K562 (cell line): ENCODE measurements around the gene SLC25A42. TPM values are rescaled to one million over a fixed set of nuclear protein-coding genes. Genes with fewer than 3 reads are reported as not detected.
A peak's percentile ranks its signal among the peaks of the same experiment; 100 is the strongest.

Experiments
- BACH1 ChIP-seq: fragments of 200-800 bp; sonication (Bioruptor generic); IDR thresholded peaks from 2 replicates; pipeline ENCODE4 v1.6.1; 2016; ENCODE audit warnings: missing genetic modification characterization, missing compliant biosample characterization
- BDP1 ChIP-seq: IDR thresholded peaks from 3 replicates; pipeline ENCODE4 v1.6.1; 2011; ENCODE audit not compliant: insufficient read length, insufficient read depth
- CHD4 ChIP-seq: fragments of 200-600 bp; sonication (generic); IDR thresholded peaks from 3 replicates; pipeline ENCODE4 v1.6.1; 2012; ENCODE audit warnings: low read depth, mild to moderate bottlenecking, mixed read lengths, low read length, inconsistent platforms; ENCODE audit not compliant: insufficient read depth, insufficient replicate concordance, poor library complexity, severe bottlenecking
- GABPA ChIP-seq: fragments of 200-800 bp; sonication (Bioruptor generic); conservative IDR thresholded peaks from 2 replicates; pipeline ENCODE4 v1.6.1; 2016; ENCODE audit warnings: low read depth, missing genetic modification characterization, missing compliant biosample characterization
- GMEB1 ChIP-seq: fragments of 250-450 bp; sonication (Bioruptor Pico); IDR thresholded peaks from 2 replicates; pipeline ENCODE4 v1.4.0; 2020; ENCODE audit warnings: mild to moderate bottlenecking
- KLF13 ChIP-seq: fragments of 450-650 bp; IDR thresholded peaks from 2 replicates; pipeline ENCODE4 v1.6.1; 2016; ENCODE audit warnings: missing genetic modification characterization, low read depth, mild to moderate bottlenecking, missing compliant biosample characterization, moderate library complexity, borderline replicate concordance
- MYC ChIP-seq, 2 experiments: fragments of 250-450 bp in 1 of 2; sonication (Bioruptor Pico) in 1 of 2; IDR thresholded peaks; 2 replicates each; pipeline versions ENCODE4 v1.5.1 to v1.6.1; 2012 to 2021; ENCODE audit warnings: low read depth in 2 of 2, borderline replicate concordance in 1 of 2, improper control_type of control experiment in 1 of 2, low read length in 1 of 2, mild to moderate bottlenecking in 1 of 2, moderate library complexity in 1 of 2
- POLR2G ChIP-seq: fragments of 200-400 bp; formaldehyde crosslinking; IDR thresholded peaks from 2 replicates; pipeline ENCODE4 v1.6.1; 2017; ENCODE audit warnings: low read depth, mild to moderate bottlenecking, antibody characterized with exemption, low read length, moderate library complexity
- RBM17 ChIP-seq: fragments of 200-400 bp; formaldehyde crosslinking; IDR thresholded peaks from 2 replicates; pipeline ENCODE4 v1.6.1; 2017; ENCODE audit warnings: low read depth, mild to moderate bottlenecking, low read length, borderline replicate concordance
- SMAD3 ChIP-seq: fragments of 450-650 bp; formaldehyde crosslinking; conservative IDR thresholded peaks from 2 replicates; pipeline ENCODE4 v1.4.0; 2020; ENCODE audit warnings: mild to moderate bottlenecking
- TSC22D4 ChIP-seq: fragments of 450-650 bp; IDR thresholded peaks from 2 replicates; pipeline ENCODE4 v1.6.1; 2016; ENCODE audit warnings: missing genetic modification characterization, missing biosample characterization, control low read depth
- ZNF197 ChIP-seq: fragments of 200-800 bp; sonication (Bioruptor generic); IDR thresholded peaks from 2 replicates; pipeline ENCODE4 v1.6.1; 2016; ENCODE audit warnings: low read depth, missing genetic modification characterization, missing compliant biosample characterization
- ZNF41 ChIP-seq: fragments of 250-450 bp; sonication (Bioruptor Pico); conservative IDR thresholded peaks from 2 replicates; pipeline ENCODE4 v1.4.0; 2020; ENCODE audit warnings: mild to moderate bottlenecking
- ZNF717 ChIP-seq: fragments of 250-450 bp; sonication (Bioruptor Pico); IDR thresholded peaks from 2 replicates; pipeline ENCODE4 v1.5.0; 2021
- polyA plus RNA-seq, 8 experiments: library from polyadenylated mRNA; depleted of rRNA in 4 of 8; stranded (reverse) in 5 of 8; unstranded in 3 of 8; fragments of >200 nt; fragmentation: Nextera tagmentation in 2 of 8; fragmentation: Illumina TruSeq in 1 of 8; extraction: Ambion mirVana in 2 of 8; extraction: Trizol in 1 of 8; gene quantifications; 2 replicates each; pipeline versions ENCODE4 v1.2.1 to v1.2.3, GENCODE V29; 2011 to 2014; ENCODE audit warnings: inconsistent platforms in 1 of 8, missing spikeins in 1 of 8
- total RNA-seq, 7 experiments: library from RNA; depleted of rRNA in 6 of 7; stranded (reverse); fragments of >200 nt in 6 of 7; fragmentation: Illumina TruSeq in 2 of 7; extraction: Trizol in 2 of 7; gene quantifications; 2 replicates each; pipeline versions ENCODE4 v1.2.1 to v1.2.3, GENCODE V29; 2011 to 2021; ENCODE audit warnings: low replicate concordance in 1 of 7
- TF ChIP-seq, protein P1 (sequence below): sonication (generic); formaldehyde crosslinking; IDR thresholded peaks from 2 replicates; pipeline ENCODE4 v1.4.0; 2020; ENCODE audit warnings: mild to moderate bottlenecking, missing genetic modification reagents
- TF ChIP-seq, protein P2 (sequence below), 2 experiments: IDR thresholded peaks; 2 replicates each; pipeline ENCODE4 v1.6.1; 2012; ENCODE audit warnings: improper control_type of control experiment in 2 of 2, low read depth in 2 of 2, low read length in 2 of 2, borderline replicate concordance in 1 of 2
- TF ChIP-seq, protein P3 (sequence below): IDR thresholded peaks from 2 replicates; pipeline ENCODE4 v1.6.1; 2012; ENCODE audit warnings: low read depth, low read length, improper control_type of control experiment, borderline replicate concordance

SLC25A42 gene
- total and polyA plus RNA-seq, 9 of the 15 experiments (the other 6 are each of a cell fraction or from before 2014, with no cell fraction given) = 0.59 to 32.2 (median 14.1) TPM

DNA sequence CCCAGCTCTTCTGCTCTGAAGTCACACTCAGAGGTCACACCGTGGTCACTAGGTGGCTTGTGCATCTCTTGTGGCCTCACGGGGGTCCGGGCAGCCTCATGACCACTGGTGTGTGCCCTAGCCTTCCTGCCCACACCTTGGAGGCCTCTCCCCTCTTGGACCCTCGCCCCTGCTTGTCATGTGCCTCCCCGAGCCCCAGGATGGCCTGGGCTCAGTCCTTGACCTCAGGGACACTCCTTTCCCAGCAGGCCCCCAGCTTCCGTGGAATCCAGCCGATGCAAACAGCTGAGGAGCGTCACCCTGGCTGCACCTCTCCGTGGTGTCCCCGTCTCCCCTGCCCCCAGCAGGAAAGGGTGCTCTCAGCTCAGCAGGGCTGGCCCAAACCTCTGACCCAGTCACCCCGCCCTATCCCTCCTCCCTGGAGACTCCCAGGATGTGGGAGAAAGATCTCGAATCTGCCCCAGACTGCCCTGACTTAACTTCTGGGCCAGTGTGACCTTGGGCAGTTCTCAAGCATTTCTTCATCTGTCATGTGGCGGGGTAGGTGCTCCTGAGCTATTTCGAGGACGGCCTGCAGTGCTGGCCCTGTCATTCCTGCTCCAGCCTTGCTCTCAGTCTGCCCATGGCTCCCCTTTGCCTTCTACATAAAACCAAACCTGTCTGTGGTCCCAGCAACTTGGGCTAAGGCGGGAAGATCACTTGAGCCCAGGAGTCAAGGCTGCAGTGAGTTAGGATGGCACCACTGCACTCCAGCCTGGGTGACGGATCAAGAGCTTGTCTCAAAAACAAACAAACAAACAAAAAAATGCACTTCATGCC, 4.6 kb upstream of the SLC25A42 start (continued):
- TF ChIP-seq ZNF197 (CRISPR knock-in tag) (no peak; the same call in 1 of the 2 replicates), GMEB1 (CRISPR knock-in tag) (no peak), SMAD3 (CRISPR knock-in tag) (no peak), CHD4 (no peak), TSC22D4 (no peak), BACH1 (tag) (0 out of 2 replicates have a peak, but pooled peaks have one; percentile 1), RBM17 (no peak), GABPA (tag) (no peak), POLR2G (peak; percentile 56), KLF13 (tag) (no peak), MYC (IDR thresholded peaks at IDR 0.05; ENCODE audit: low read depth, low read length) (peak; percentile 49; the same call in 1 of the 2 replicates), MYC (CRISPR knock-in tag; IDR thresholded peaks at IDR 0.05; ENCODE audit: borderline replicate concordance, low read depth) (no peak), ZNF717 (CRISPR knock-in tag) (no peak), BDP1 (no peak), ZNF41 (CRISPR knock-in tag) (no peak)
- TF ChIP-seq, protein P1, sequence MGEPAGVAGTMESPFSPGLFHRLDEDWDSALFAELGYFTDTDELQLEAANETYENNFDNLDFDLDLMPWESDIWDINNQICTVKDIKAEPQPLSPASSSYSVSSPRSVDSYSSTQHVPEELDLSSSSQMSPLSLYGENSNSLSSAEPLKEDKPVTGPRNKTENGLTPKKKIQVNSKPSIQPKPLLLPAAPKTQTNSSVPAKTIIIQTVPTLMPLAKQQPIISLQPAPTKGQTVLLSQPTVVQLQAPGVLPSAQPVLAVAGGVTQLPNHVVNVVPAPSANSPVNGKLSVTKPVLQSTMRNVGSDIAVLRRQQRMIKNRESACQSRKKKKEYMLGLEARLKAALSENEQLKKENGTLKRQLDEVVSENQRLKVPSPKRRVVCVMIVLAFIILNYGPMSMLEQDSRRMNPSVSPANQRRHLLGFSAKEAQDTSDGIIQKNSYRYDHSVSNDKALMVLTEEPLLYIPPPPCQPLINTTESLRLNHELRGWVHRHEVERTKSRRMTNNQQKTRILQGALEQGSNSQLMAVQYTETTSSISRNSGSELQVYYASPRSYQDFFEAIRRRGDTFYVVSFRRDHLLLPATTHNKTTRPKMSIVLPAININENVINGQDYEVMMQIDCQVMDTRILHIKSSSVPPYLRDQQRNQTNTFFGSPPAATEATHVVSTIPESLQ (CRISPR knock-in tag) = no peak; the same call in 1 of the 2 replicates
- TF ChIP-seq, protein P2, sequence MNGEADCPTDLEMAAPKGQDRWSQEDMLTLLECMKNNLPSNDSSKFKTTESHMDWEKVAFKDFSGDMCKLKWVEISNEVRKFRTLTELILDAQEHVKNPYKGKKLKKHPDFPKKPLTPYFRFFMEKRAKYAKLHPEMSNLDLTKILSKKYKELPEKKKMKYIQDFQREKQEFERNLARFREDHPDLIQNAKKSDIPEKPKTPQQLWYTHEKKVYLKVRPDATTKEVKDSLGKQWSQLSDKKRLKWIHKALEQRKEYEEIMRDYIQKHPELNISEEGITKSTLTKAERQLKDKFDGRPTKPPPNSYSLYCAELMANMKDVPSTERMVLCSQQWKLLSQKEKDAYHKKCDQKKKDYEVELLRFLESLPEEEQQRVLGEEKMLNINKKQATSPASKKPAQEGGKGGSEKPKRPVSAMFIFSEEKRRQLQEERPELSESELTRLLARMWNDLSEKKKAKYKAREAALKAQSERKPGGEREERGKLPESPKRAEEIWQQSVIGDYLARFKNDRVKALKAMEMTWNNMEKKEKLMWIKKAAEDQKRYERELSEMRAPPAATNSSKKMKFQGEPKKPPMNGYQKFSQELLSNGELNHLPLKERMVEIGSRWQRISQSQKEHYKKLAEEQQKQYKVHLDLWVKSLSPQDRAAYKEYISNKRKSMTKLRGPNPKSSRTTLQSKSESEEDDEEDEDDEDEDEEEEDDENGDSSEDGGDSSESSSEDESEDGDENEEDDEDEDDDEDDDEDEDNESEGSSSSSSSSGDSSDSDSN (IDR thresholded peaks at IDR 0.05; ENCODE audit: borderline replicate concordance in 1 of 2, low read depth in 2 of 2, low read length in 2 of 2) = 0 out of 4 replicates have a peak, but pooled peaks of 1 of the 2 experiments have one; percentile 39
- TF ChIP-seq, protein P3, sequence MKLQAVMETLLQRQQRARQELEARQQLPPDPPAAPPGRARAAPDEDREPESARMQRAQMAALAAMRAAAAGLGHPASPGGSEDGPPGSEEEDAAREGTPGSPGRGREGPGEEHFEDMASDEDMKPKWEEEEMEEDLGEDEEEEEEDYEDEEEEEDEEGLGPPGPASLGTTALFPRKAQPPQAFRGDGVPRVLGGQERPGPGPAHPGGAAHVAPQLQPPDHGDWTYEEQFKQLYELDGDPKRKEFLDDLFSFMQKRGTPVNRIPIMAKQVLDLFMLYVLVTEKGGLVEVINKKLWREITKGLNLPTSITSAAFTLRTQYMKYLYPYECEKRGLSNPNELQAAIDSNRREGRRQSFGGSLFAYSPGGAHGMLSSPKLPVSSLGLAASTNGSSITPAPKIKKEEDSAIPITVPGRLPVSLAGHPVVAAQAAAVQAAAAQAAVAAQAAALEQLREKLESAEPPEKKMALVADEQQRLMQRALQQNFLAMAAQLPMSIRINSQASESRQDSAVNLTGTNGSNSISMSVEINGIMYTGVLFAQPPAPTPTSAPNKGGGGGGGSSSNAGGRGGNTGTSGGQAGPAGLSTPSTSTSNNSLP = no peak
